Body of pancreas (tissue), 4 donors: ENCODE measurements around the gene MYOZ1. TPM values are rescaled to one million over a fixed set of nuclear protein-coding genes. Genes with fewer than 3 reads are reported as not detected.
"Not testable (repeated sequence)": the region's sequence is repeated elsewhere in the genome, so short reads cannot be mapped to it uniquely, and the experiment has no call there.

Source experiments
- ATAC-seq: fragments of 150-250 bp; one replicate; pipeline ENCODE4 v1.9.1; 2016
- DNase-seq, 4 donors: peaks; one replicate each; pipeline ENCODE4 v3.0.0-alpha.2; 2019
- H3K27ac ChIP-seq, 4 donors: fragments of 200-600 bp; sonication (generic); 1 replicate in 3 of 4; 2 replicates in 1 of 4; pipeline versions ENCODE4 v1.5.1 to v1.6.1; 2016 to 2019; ENCODE audit warnings: mild to moderate bottlenecking in 1 of 4, mixed read lengths in 1 of 4, moderate library complexity in 1 of 4
- H3K27me3 ChIP-seq, 2 donors: fragments of 200-600 bp; sonication (generic); one replicate each; pipeline ENCODE4 v1.6.0; 2016; ENCODE audit warnings: mild to moderate bottlenecking in 1 of 2
- H3K36me3 ChIP-seq, 2 donors: fragments of 200-600 bp; sonication (generic); replicated peaks in 1 of 2; 2 replicates each; pipeline ENCODE4 v1.5.1; 2016; ENCODE audit warnings: low read depth in 2 of 2; ENCODE audit not compliant: insufficient read depth in 1 of 2
- H3K4me1 ChIP-seq: fragments of 200-600 bp; sonication (generic); one replicate; pipeline ENCODE4 v1.6.0; 2016
- H3K4me3 ChIP-seq, 2 donors: fragments of 200-600 bp; sonication (generic); 1 replicate in 1 of 2; 2 replicates in 1 of 2; pipeline ENCODE4 v1.5.1; 2016 to 2019
- H3K9me3 ChIP-seq, 3 donors: fragments of 200-600 bp; sonication (generic); 1 replicate in 2 of 3; 2 replicates in 1 of 3; pipeline ENCODE4 v1.5.1; 2016
- POLR2A ChIP-seq, 3 donors: fragments of 450-650 bp; IDR thresholded peaks; one replicate each; pipeline ENCODE4 v1.6.1; 2016; ENCODE audit warnings: antibody characterized with exemption in 3 of 3, mild to moderate bottlenecking in 2 of 3
- WGBS, 2 donors: methylation state at CpG; one replicate each; pipeline ENCODE4 v1.1.5; 2017; 5-methylcytosine and 5-hydroxymethylcytosine counted together
- intact Hi-C: fragments of 100-400 bp; cut with DNase I; formaldehyde crosslinking; loops from one replicate; pipeline ENCODE4 v1.15.1; 2023
- total RNA-seq, 2 donors: library from RNA; depleted of rRNA; stranded (reverse); fragments of >200 nt; gene quantifications; one replicate each; pipeline ENCODE4 v1.1.0, GENCODE V29; 2016
- TF ChIP-seq, protein P1 (sequence below), 7 experiments: fragments of 450-650 bp in 4 of 7; fragments of 200-600 bp in 3 of 7; sonication (generic) in 3 of 7; IDR thresholded peaks; one replicate each; pipeline ENCODE4 v1.5.1; 2016 to 2019; ENCODE audit warnings: antibody characterized with exemption in 7 of 7

Gene MYOZ1
- total RNA-seq, 2 donors from 2014 or later = not detected

DNA sequence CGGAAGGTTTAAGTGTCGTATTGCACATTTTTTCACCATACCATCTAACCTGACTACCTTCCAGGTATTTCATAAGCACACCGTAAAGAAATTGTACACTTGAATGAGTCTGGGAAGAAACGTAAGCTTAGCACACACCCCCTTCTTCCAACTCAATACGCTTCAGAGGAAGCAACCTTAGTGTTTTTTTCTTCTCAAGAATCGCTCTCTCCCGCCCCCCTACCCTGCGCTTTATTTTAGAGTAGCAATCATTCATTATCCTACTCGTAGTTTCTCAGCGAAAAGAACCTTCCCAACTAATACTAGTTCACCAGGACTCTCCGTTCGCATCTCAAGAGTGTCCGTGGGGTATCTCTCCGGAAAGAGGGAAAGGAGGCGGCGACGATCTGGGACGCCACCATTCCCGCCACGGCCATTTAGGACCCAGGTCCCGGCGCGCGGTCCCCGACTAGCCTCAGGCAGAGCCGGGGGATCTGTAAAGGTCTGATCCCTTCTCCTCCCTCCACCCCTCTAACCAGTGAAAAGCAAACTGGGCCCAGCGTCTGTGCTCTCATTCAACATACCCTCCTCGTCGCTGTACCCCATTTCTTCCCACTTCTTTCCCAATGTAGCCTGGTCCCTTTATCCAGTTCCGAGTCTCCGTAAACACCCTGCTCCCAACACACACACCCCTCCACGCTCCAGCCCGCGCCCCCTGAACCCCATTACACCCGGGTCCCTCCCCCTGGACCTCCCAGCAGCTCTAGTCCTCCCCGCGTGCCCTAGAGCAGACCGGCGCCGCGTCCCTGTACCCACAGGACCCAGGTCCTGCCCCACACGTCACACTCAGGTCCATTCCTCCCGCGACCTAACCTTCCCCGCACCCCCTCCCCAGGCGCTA is 16.0 kb downstream of the MYOZ1 start:
- Histone ChIP-seq H3K4me3 (peak overlapping the region; percentile 66 to 71), H3K27ac (peak overlapping the region; percentile 57 to 87 (median 78)), H3K4me1 (peaks cover 20% of the 10 kb centered on the region), H3K36me3 (no peaks in the 10 kb centered on the region), H3K27me3 (no peaks in the 10 kb centered on the region), H3K9me3 (no peaks in the 10 kb centered on the region)
- 0 to 1% methylated on average over 38 to 46 of the region's 46 CpGs for WGBS, 2 donors
- TF ChIP-seq, protein P1, sequence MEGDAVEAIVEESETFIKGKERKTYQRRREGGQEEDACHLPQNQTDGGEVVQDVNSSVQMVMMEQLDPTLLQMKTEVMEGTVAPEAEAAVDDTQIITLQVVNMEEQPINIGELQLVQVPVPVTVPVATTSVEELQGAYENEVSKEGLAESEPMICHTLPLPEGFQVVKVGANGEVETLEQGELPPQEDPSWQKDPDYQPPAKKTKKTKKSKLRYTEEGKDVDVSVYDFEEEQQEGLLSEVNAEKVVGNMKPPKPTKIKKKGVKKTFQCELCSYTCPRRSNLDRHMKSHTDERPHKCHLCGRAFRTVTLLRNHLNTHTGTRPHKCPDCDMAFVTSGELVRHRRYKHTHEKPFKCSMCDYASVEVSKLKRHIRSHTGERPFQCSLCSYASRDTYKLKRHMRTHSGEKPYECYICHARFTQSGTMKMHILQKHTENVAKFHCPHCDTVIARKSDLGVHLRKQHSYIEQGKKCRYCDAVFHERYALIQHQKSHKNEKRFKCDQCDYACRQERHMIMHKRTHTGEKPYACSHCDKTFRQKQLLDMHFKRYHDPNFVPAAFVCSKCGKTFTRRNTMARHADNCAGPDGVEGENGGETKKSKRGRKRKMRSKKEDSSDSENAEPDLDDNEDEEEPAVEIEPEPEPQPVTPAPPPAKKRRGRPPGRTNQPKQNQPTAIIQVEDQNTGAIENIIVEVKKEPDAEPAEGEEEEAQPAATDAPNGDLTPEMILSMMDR (IDR thresholded peaks at IDR 0.05) = no peak
- TF ChIP-seq POLR2A (IDR thresholded peaks at IDR 0.05) = no peak
- intact Hi-C loops = loop anchor here (10.0 kb wide), 1 partner anchor 60 kb away; no protein-coding TSS in a partner anchor
- peak; percentile 60 for ATAC-seq
- peak in 3 of 4 donors; percentile 15 to 40 (median 16) for DNase-seq

DNA sequence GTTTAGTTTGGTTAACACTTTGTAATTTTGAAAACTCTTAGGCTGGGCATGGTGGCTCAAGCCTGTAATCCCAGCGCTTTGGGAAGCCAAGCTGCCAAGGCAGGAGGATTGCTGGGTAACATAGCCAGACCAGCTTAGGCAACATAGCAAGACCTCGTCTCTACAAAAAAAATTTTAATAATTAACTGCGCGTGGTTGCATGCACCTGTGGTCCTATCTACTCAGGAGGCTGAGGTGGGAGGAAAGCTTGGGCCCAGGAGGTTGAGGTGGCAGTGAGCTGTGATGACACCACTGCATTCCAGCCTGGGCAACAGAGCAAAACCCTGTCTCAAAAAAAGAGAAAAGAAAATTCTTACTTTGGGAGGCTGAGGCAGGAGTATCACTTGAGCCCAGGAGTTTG is 18.2 kb downstream of the MYOZ1 start:
- no peak for TF ChIP-seq POLR2A (IDR thresholded peaks at IDR 0.05)
- TF ChIP-seq, protein P1 (IDR thresholded peaks at IDR 0.05) = no peak
- WGBS, 2 donors = 83 to 86% methylated on average over 4 of the region's 4 CpGs
- DNase-seq (no peak), ATAC-seq (no peak)
- H3K27me3 ChIP-seq = no peaks in the 10 kb centered on the region
- intact Hi-C loops = loop anchor here (10.0 kb wide), 1 partner anchor 58 kb away; no protein-coding TSS in a partner anchor
- H3K4me1 ChIP-seq = peaks cover 16% of the 10 kb centered on the region
- H3K27ac ChIP-seq = no peak overlapping the region
- H3K36me3 ChIP-seq = no peaks in the 10 kb centered on the region
- H3K4me3 ChIP-seq = no peak overlapping the region
- H3K9me3 ChIP-seq = no peaks in the 10 kb centered on the region

DNA sequence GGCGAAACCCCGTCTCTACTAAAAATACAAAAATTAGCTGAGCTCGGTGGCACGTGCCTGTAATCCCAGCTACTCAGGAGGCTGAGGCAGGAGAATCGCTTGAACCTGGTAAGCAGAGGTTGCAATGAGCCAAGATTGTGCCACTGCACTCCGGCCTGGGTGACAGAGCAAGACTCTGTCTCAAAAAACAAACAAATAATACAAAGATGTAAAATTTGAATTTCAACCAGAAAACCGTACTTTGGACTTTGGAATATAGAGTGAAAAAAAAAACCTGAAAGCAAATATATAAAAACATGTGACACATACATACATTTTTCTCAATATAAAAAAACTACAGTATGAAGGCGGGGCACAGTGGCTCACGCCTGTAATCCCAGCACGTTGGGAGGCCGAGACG is 20.3 kb downstream of the MYOZ1 start:
- not testable (repeated sequence) for H3K4me3 ChIP-seq, H3K36me3 ChIP-seq, H3K27ac ChIP-seq, DNase-seq, H3K9me3 ChIP-seq, ATAC-seq, H3K27me3 ChIP-seq, H3K4me1 ChIP-seq
- intact Hi-C loops = loop anchor here (10.0 kb wide), 1 partner anchor 56 kb away; no protein-coding TSS in a partner anchor
- 75 to 79% methylated on average over 12 of the region's 12 CpGs for WGBS, 2 donors

DNA sequence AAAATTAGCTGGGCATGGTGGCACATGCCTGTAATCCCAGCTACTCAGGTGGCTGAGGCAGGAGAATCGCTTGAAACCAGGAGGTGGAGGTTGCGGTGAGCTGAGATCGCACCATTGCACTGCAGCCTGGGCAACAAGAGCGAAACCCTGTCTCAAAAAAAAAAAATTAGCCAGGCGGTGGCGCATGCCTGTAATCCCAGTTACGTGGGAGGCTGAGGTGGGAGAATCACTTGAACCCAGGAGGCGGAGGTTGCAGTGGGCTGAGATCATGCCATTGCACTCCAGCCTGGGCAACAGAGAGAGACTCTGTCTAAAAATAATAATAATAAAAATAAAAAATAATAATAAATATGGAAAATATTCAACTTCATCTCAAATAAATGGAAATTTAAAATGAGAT is 24.1 kb downstream of the MYOZ1 start:
- intact Hi-C loops, DNase-seq, H3K4me3 ChIP-seq, H3K4me1 ChIP-seq, H3K27ac ChIP-seq, H3K9me3 ChIP-seq, H3K36me3 ChIP-seq, ATAC-seq, H3K27me3 ChIP-seq: not testable (repeated sequence)
- WGBS, 2 donors = 90 to 95% methylated on average over 8 of the region's 8 CpGs

DNA sequence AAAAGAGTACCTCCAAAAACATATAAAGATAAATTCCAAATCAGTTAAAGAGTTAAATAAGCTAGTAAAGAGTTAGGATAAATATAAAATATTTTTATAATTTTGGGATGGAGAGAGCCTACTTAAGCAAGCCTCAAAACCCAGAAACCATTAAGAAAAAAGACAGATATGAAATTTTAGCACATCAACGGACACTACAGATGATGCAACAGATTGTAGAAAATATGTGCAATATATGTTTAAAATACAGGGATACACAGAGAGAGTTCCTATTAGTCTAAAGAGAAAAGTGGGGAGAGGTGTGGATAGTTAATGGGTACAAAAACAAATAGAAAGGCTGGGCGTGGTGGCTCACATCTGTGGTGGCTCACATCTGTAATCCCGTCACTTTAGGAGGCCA is 26.6 kb downstream of the MYOZ1 start:
- Histone ChIP-seq H3K27me3 (no peaks in the 10 kb centered on the region), H3K4me3 (no peak overlapping the region), H3K27ac (no peak overlapping the region), H3K4me1 (no peaks in the 10 kb centered on the region), H3K36me3 (no peaks in the 10 kb centered on the region), H3K9me3 (no peaks in the 10 kb centered on the region)
- no peak for TF ChIP-seq POLR2A (IDR thresholded peaks at IDR 0.05)
- TF ChIP-seq, protein P1 (IDR thresholded peaks at IDR 0.05) = no peak
- no peak for DNase-seq
- no peak for ATAC-seq
- 79 to 85% methylated on average over 3 of the region's 3 CpGs for WGBS, 2 donors
- intact Hi-C loops = no loop called here
